ENCODE measurements around the gene FNDC10. TPM values are rescaled to one million over a fixed set of nuclear protein-coding genes. Genes with fewer than 3 reads are reported as not detected.
"Not testable (repeated sequence)": the region's sequence is repeated elsewhere in the genome, so short reads cannot be mapped to it uniquely, and the experiment has no call there.

The FNDC10 gene
- total RNA-seq, 1 donor = 0.43 TPM

DNA sequence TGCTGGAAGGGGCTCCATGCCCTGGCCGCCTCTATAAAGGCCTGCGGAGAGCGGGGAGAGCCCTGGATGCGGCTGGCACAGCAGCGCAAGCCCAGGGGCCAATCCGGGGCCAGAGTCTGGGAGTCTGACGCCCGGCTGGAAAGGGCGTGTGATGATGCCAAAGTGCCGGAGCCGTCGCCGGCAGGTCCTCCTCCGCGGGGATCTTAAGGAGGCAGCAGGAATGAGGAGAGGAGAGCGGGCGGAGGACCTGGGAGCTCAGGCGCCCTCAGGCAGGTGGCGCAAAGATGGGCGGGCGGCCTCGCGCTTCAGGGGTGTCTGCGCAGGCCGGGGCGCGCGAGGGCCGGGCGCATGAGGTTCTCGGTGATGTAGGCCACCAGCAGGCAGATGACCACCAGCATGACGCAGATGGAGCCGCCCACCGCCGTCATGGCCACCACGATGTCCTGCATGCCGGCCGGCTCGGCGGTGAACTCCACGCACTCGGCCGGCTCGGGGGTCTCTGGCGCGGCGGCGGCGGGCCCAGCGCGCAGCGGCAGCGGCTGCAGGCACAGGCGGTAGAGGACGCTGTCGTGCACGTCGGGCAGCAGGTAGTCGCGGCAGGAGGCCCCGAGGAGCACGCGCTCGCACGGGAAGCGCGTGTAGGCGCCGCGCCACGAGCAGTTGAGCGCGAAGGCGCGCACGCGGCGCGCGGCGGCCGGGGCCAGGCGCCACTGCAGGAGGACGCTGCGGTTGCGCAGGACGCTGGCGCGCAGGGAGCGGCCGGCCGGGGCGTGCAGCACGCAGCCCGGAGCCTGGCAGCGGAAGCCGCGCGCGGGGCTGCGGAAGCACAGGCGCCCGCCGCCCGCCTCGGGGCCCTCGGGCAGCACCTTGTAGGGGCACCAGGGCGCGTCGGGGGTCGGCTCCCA is 653 bp downstream of the FNDC10 start:
- no peak for DNase-seq (ENCODE audit: low read depth)
- no peak for TF ChIP-seq CTCF (IDR thresholded peaks at IDR 0.05; ENCODE audit: insufficient read depth, low read depth, low read length)
- peak overlapping the region; percentile 18 for H3K4me3 ChIP-seq (ENCODE audit: low read depth, low read length)

DNA sequence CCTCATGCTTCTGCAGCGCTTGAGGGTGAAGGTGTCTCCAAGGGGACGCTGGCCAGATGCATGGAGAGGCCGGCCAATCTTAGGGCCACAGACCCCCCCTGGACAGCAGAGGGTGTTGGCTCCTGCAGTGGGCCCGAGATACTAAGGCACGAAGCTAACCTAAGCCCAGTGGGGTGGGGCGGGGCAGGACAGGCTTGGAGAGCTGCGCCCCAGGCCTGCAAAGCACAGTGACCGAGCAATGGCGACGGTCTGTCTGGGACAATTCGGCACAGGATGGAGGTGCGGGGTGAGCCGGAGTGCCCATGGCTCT is 1.3 kb downstream of the FNDC10 start:
- no peak overlapping the region for H3K4me3 ChIP-seq (ENCODE audit: low read depth, low read length)
- no peak for DNase-seq (ENCODE audit: low read depth)
- TF ChIP-seq CTCF (IDR thresholded peaks at IDR 0.05; ENCODE audit: insufficient read depth, low read depth, low read length) = no peak

- no peak for DNase-seq (ENCODE audit: low read depth)
- H3K4me3 ChIP-seq (ENCODE audit: low read depth, low read length) = no peak overlapping the region
- no peak for TF ChIP-seq CTCF (IDR thresholded peaks at IDR 0.05; ENCODE audit: insufficient read depth, low read depth, low read length)
Measured at GRCh38 chr1:1598051-1598719, 1.8 kb downstream of the FNDC10 start.

GRCh38 chr1:1597275-1597930 is 2.5 kb downstream of the FNDC10 start:
- peak; percentile 48 for TF ChIP-seq CTCF (IDR thresholded peaks at IDR 0.05; ENCODE audit: insufficient read depth, low read depth, low read length)
- no peak overlapping the region for H3K4me3 ChIP-seq (ENCODE audit: low read depth, low read length)
- DNase-seq (ENCODE audit: low read depth) = no peak

- no peak overlapping the region for H3K4me3 ChIP-seq (ENCODE audit: low read depth, low read length)
- DNase-seq (ENCODE audit: low read depth) = no peak
- TF ChIP-seq CTCF (IDR thresholded peaks at IDR 0.05; ENCODE audit: insufficient read depth, low read depth, low read length) = no peak
Measured at GRCh38 chr1:1596493-1597274, 3.3 kb downstream of the FNDC10 start.

DNA sequence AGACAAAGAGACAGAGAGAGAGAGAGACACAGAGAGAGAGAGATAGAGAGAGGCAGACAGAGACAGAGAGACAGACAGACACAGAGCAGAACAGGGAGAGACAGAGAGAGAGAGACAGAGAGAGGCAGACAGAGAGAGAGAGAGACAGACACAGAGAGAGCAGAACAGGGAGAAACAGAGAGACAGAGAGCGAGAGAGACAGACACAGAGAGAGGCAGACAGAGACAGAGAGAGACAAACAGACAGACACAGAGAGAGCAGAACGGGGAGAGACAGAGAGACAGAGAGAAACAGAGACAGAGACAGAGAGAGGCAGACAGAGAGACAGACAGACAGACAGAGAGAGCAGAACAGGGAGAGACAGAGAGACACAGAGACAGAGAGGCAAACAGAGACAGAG is 4.6 kb downstream of the FNDC10 start:
- DNase-seq (ENCODE audit: low read depth); H3K4me3 ChIP-seq (ENCODE audit: low read depth, low read length): not testable (repeated sequence)
